Activated T-cell treated with anti-CD3 and anti-CD28 coated beads for 4 hours (primary cell): ENCODE results near the gene RIPOR3.
"Not testable (repeated sequence)": the region's sequence is repeated elsewhere in the genome, so short reads cannot be mapped to it uniquely, and the experiment has no call there.

Experiments used
- DNase-seq: peaks from one replicate; pipeline ENCODE4 v3.0.0-alpha.2; 2020

RIPOR3 gene

GRCh38 chr20:50628853-50629669 lies 62.3 kb downstream of the RIPOR3 start:
- DNase-seq = no peak

- no peak for DNase-seq
Observed at GRCh38 chr20:50628332-50628731, 63.0 kb downstream of the RIPOR3 start.

GRCh38 chr20:50627747-50628146 lies 63.6 kb downstream of the RIPOR3 start:
- DNase-seq = no peak

- no peak for DNase-seq
Observed at GRCh38 chr20:50625986-50626677, 65.2 kb downstream of the RIPOR3 start.

GRCh38 chr20:50624351-50625016 lies 66.9 kb downstream of the RIPOR3 start:
- DNase-seq = no peak

- DNase-seq = no peak
Observed at GRCh38 chr20:50621068-50621665, 70.2 kb downstream of the RIPOR3 start.

- not testable (repeated sequence) for DNase-seq
Observed at GRCh38 chr20:50620459-50620858, 70.9 kb downstream of the RIPOR3 start.

- DNase-seq = no peak
Observed at GRCh38 chr20:50618537-50618936, 72.8 kb downstream of the RIPOR3 start.

GRCh38 chr20:50617022-50617421 lies 74.3 kb downstream of the RIPOR3 start:
- DNase-seq = no peak

GRCh38 chr20:50615407-50615806 lies 75.9 kb downstream of the RIPOR3 start:
- DNase-seq = no peak

GRCh38 chr20:50613438-50614169 lies 77.7 kb downstream of the RIPOR3 start:
- no peak for DNase-seq

GRCh38 chr20:50611128-50611810 lies 80.1 kb downstream of the RIPOR3 start:
- no peak for DNase-seq

- DNase-seq = no peak
Observed at GRCh38 chr20:50610212-50610718, 81.1 kb downstream of the RIPOR3 start.

GRCh38 chr20:50609438-50609989 lies 81.8 kb downstream of the RIPOR3 start:
- no peak for DNase-seq

GRCh38 chr20:50608750-50609104 lies 82.6 kb downstream of the RIPOR3 start:
- DNase-seq = no peak

- DNase-seq = no peak
Observed at GRCh38 chr20:50607850-50608749, 83.2 kb downstream of the RIPOR3 start.

- no peak for DNase-seq
Observed at GRCh38 chr20:50607436-50607835, 83.9 kb downstream of the RIPOR3 start.

- DNase-seq = no peak
Observed at GRCh38 chr20:50605136-50605535, 86.2 kb downstream of the RIPOR3 start.

- DNase-seq = no peak
Observed at GRCh38 chr20:50604451-50604850, 86.9 kb downstream of the RIPOR3 start.

- DNase-seq = no peak
Observed at GRCh38 chr20:50602432-50603088, 88.8 kb downstream of the RIPOR3 start.
